HG02840 (cell line): ENCODE results near the gene ZFP36L1.

Source experiments
- ATAC-seq: cut with Tn5 transposase; IDR thresholded peaks from one replicate; pipeline ENCODE4 v1.9.1; 2021; ENCODE audit warnings: mild to moderate bottlenecking, moderate library complexity, moderate number of reproducible peaks; ENCODE audit not compliant: unreplicated experiment, low FRiP score

Gene ZFP36L1

DNA sequence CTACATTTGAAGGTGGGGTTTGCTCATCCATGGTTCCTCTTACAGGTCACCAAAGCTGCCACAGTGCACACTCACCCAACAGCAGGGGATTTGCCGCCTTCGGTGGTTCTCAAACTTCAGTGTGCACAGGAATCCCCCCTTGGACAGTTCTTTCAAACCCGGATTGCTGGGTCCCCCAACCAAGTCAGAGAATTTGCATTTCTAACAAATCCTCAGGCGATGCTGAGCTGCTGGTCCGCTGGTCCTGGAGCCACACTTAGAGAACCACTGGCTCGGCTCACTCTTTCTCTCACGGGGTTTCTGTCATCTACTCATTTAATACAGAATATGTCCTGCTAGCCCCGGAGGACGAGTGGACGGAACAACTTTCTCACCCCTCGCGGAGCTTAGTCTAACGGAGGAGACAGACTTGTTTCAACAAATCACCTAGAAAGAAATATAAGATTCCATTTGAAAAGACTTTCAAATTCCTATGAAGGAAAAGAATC lies 24.1 kb upstream of the ZFP36L1 start:
- no peak for ATAC-seq

DNA sequence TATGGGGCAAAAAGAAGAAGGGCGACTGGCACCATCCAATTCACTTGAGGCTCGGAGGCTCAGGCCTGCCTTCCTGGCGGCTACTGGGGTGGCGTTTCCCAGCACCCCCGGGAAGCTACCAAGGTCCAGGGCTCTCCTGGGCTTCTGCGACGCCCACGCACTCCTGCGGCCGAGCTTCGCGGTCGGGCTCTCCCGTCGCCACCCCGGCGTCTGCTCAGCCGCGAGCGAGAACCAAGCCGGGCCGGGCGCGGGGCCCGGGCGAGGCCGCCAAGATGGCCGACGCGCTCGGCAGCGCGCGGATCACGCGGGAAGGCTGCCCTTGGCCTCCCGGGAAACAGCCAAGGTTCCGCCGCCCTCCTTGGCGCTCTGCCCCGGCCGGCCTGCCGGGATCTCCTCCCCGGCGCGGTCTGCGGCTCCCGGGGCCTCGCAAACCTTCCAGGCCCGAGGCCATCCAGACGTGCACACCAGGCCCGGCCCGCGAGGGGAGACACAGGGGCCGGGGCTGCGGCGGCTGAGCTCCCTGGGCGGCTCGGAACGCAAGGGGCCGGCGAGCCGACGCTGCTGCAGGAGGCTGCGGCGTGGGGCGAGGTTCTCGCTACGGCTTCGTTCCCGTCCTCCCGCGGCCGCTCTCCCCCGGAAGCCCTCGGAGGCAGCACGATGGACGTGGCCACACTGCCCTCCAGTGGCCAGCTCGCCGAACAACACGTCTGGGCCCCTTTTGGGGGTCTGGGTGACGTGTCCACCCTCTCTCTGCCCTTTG lies 23.5 kb upstream of the ZFP36L1 start:
- ATAC-seq, result peak; percentile 40

DNA sequence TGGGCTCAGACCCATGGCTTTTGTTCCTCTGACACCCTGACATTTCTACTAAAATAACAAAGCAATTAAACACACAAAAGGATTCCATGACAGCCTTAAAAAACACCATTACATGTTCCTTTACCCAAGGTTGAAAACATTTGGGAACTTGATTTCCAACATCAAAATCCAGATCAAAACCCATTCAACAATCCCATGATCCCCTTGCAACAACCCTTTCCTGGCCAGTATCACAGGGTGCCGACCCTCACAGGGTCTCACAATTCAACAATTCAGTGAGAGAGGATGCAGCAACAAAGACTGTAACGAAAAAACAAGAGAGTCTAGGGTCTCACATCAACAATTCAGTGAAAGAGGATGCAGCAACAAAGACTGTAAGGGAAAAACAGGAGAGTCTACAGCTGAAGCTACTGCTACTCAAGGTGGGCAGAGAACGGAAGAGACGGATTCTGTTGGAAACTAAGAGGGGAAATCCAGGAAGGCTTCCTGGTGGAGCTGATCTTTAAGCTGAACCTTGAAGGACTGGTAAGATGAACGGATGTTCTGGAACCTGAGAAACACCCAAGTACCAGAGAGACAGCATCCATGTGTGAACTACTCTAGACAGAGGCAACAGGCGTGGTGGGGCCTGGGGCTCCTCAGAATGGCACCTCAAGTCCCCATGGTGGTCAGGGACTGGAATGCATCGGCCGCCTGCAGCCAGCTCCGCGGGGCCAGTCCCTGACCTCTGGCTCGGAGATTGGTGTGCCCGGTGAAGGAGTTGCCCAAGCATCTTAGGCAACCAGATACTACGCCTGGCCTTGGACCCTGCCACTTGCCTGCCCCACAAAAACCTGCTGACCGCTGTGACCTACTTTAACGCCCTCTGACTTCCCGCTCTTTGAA lies 22.7 kb upstream of the ZFP36L1 start:
- no peak for ATAC-seq

DNA sequence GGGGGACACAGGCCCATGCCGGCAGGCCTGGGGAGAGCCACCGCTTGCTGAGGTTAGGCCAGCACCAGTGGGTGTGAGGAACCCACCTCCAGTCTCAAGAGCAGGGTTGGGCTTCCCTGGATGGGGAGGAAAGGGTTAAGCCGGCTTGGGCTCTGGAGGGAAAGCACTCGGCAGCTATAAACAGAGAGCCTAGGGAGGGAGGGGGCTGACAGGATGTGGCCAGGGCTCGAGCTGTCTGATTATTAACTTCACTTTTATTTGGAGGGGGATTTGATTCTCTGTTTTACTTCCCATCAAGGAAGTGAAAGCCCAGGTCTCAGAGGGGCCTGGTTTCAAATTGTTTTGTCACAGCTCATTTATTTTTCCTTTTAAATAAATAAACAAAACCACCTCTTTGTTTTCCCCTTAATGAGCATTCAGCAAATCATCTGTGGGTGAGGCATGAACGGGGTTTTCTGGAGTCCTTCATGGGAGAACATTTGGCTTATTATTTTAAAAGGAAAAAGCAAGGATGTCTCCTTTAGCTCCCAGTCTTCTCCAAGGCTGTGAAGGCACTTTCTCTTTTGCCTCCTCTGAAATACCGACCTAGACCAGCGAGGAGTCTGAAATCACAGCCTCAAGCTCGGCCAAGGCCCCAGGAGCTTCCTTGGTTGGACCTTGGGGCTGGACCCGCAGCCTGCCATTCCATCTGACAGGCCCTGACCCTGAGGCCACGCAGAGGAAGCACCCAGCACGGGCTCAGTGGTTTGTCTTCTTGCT lies 21.9 kb upstream of the ZFP36L1 start:
- peak; percentile 43 for ATAC-seq

DNA sequence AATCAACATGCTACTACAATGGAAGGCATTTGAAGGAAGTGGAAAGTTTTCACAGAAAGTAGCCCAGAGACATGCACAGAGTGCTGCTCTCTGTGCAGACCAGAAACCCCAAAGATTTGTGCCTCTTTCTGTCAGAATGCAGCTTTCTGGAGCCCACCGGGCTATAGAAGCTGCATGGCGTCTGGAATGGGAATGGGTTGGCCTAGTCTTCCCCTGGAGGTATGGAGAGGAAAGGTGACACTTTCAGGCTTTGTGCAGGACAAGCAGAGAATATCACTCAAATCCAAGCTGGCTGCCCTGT lies 21.3 kb upstream of the ZFP36L1 start:
- ATAC-seq, result no peak

DNA sequence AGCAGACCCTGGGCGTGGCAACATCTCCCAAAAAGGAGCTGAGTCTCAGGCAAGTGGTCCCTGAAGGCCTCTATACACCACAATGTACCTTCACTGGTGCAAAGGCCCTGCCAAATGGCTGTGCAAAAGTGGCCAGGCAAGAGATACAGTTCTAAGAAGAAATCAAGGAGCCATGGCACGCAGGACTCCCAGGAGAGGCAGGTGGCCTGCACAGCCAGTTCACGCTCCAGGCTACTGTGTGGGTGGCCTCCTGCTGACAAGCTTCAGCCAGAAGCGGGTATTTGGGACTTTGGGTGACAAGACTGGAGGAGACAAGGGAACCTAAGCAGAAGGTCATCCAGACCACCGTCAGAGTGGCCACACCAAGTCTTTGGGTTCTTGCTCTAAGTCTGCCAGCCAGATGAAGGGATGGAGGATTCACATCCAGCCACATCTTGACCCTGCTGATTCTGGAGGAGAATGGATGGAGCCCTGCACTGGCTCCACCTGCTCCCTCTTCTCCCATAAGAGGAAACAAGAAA lies 20.5 kb upstream of the ZFP36L1 start:
- no peak for ATAC-seq

DNA sequence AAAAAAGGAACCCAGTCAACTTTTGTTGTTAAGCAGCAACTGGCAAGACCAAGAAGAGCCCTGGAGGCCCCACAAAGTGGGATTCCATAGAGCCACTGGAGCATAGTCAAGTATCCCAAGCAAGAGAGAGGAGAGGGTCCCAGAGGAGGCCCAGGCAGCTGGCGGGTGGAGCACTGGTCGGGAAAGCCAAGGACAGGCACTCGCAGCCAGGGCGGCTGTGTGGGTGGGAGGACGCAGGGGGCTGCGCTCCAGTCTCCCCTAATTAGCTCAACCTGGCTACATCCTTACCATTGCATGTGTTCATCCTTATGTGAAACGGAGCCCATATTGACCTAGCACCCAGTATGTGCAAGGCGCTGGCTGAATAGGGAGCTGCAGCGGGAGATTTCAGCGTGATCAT lies 18.3 kb upstream of the ZFP36L1 start:
- ATAC-seq, result no peak

DNA sequence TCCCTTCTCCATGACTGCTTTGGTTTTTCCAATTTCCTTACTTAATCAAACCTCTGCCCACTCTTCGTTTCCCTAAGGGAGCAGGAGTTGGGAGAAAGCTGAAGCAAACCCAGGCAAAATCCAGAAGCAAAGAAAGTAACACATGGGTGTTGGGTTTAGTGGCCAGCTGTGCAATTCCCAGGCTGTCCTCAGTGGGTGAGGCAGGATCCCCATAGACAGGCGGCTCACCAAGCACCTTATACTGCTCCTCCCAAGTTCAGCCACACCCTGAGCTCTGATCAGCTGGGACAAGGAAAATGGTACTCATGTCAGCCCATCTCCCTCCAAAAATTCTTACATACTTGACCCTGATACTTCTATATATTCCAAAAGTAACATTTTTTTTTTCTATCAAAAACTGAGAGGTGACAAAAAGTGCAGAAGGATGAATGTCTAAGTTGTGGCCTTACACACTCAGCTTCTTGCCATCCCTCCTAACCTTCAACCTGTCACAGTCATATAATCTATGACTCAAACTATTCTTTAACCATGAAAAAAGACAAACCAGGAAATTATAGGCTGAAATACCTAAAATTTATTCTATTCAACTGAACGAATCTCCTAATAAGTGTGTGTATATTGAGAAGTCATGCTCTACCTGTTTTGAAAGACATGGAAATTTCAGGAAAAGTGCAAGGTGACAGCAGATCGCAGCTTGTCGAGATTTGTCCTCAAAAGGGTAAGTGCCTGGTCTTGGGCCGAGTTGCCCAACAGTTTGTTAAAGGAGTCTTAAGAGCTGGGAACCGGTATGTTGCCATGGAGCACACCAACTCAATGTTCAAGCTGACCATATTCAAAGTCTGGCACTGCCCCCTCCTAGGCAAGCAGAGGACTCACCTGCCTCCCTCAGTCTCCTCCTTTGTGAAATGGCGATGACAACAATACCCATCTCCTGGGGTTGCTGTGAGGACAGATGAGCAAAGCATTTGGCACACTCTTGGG lies 17.6 kb upstream of the ZFP36L1 start:
- ATAC-seq, result no peak

DNA sequence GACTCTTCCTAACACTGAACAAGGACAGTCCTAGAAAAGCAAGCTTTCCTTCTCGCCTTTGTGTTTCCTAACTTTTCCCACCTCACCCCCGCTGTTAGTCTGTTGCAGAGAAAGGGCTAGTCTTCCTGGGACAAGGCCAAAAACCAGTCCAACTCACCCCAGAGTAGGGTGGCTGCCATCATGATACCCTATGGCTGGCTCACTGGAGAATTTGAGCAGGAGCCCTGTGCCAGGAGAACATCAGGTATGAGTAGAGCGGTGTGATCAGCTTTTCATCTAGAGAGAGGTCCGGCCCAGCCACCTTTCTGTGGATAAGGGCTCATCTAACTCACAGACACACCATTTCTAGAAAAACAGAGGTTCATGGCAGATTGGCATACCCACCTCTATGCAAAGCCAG lies 16.7 kb upstream of the ZFP36L1 start:
- no peak for ATAC-seq

DNA sequence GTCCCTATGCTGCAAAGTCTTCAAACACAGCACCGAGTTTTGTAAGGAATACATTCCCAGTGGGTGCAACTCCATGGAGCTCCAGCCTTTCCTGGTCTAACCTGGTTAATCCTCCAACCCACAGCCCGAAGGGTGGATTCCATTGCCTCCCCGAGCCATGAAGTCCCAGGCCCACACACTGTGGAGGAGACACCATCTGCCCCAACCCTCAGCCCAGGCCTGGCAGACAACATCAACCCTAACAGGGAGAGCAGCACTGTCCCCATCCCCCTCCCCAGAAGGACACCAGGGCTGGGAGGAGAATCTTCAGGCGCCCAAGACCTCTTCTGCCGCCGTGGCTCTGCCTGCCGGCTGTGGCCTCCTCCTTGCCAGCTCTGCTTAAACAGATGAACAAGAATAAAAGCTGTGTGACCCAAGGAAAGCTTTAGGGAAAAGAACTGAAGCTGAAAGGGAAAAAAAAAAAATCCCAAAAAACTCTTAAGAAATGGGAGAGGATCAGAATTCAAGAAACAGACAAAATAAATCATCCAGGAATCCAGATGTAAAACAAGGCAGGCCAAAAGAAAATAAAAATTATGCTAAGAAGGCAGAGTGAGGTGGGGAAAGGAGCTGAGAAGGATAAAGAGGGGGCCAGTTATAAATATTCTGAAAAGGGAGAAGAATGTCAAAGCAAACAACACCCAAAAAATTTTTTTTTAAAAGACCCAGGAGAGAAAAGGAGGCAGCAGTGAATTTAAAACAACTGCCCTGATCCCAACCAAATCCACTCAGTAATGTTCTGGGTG lies 16.0 kb upstream of the ZFP36L1 start:
- no peak for ATAC-seq

DNA sequence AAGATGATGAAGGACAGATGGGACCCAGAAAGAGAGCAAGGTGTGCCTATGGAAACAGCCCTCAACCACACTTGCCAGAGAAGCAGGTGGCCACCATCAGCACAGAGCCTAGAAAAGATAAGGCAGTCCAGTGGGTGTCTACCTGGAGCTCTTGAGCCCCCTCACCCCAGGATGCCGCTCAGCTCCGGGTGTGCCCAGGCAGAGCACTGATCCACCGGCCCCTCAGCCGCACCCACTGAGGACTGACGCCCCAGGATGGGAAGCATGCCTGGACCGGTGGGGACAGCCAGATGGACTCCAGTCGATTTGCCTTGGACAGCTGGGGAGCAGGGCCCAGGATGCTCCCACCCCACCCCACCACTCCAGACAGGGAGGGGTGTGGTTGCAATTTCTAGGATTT lies 15.1 kb upstream of the ZFP36L1 start:
- no peak for ATAC-seq

DNA sequence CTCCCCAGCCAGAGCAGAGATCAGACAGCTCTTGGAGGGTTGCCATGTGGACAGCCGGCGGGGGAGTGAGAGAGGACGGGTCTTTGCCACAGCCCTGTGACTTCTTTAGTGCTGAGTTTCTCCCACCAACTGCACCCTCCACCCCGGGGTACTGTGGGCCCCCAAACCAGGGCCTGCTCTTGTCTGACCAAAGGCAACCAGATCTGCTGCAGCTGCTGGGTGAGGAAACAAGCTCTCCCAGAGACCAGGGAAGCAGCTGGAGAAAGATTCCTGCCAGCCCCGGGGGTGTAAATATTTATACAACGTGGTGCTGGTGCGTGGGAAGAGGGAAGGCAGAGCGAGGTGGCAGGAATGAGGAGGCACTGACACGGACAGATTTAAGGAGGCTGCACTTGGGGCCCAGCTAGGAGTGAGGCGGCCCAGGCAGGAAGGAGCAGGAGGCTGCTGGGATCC lies 14.3 kb upstream of the ZFP36L1 start:
- ATAC-seq, result no peak

DNA sequence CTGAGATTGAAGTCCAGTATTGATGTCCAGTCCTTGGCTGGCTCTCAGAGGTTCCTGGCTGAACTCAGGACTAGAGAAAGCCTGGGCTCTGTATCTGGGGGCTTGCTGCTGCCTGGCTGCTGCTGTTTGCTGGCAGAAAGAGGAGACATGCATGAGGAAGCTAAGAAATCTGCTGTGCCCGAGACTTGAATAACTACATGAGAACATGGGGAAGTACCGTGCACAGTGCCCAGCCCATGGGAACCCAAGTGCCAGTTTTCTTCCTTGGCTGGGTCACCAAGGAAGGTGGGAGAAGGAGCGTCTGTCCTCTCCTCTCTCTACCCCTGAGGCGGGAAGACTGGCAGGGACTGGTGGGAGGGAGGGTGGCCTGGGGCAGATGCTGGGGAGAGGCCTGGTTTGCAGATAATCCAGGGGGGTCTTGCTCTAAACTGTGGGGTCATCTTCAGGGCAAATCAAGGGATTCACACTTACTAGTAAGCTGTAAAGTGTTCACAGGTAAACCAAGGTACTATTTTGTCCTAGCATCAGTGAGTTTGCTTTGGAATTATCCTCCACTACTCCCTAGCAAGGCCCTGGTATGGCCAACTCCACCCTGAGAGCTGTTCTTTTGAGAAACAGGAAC lies 13.8 kb upstream of the ZFP36L1 start:
- no peak for ATAC-seq

DNA sequence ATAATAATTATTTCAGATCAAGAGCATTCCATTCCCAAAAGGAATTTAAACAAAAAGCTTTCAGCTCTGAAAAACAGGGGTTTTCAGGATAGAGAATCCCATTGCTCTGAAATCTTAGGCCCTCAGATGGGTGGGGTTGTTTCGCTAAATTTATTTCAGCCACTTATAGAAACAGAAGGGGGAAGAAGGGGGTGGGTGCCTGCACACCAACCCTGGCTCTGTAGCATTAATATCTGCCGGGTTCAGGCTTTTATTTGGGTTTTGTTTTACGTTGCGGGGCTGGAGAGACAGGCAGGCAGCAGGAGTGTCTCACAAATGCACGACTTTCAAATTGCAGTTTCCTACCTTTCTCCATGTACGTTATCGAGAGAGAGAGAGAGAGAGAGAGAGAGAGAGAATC lies 12.5 kb upstream of the ZFP36L1 start:
- ATAC-seq, result no peak

DNA sequence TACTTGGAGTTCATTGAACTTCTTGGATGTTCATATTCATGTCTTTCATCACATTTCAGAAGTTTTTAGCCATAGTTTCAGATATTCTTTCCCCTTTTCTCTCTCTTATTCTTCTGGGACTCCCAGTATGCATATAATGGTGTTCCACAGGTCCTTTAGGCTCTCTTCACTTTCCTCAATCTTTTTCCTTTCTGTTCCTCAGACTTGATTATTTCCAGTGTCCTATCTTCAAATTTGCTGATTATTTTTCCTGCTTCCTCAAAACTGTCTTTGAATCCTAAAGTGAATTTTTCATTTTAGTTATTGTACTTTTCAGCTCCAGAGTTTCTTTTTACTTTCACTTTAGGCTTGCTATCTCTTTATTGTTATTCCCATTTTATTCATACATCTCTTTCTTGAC lies 8.8 kb upstream of the ZFP36L1 start:
- no peak for ATAC-seq

DNA sequence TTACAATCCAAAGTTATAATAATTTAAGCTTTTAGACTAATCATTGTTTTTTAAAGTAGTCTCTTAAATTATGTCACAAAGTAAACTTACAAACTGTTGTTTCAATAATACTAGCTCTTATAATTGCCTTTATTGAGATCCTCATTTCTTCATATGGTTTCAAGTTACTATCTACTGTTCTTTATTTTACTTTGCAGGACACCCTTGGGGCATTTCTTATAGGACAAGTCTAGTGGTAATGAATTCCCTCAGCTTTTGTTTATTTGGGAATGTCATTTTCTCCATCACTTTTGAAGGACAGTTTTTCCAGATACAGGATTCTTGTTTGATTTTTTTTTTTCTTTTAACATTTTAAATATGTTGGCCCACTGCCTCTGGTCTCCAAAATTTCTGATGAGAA lies 8.1 kb upstream of the ZFP36L1 start:
- ATAC-seq, result no peak

DNA sequence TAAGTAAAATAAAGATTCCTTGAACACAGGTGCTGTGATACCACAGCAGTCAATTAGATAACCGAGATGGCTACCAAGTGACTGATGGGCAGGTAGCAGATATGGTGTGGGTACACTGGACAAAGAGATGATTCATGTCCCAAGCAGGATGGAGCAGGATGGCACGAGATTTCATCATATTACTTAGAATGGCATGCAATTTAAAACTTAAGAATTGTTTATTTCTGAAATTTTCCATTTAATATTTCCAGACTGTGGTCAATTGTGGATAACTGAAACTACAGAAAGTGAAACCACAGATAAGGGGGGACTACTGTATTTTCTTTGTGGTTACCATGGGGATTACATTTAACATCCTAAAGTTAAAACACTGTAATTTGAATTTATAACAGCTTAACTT lies 7.5 kb upstream of the ZFP36L1 start:
- ATAC-seq, result no peak

DNA sequence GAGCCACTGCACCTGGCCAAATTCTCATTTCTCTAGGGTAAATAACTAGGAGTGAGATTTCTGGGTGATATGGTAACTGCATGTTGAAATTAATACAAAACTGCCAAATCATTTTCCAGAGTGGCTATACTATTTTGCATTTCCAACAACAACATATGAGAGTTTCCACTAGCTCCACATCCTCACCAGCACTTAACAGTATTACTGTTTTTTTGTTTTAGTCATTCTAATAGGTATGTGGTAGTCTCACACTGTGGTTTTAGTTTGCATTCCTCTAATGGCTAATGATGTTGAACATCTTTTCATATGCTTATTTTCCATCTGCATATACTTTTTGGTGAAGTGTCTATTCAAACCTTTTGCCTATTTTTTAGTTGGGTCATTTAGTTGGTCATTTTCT lies 5.8 kb upstream of the ZFP36L1 start:
- ATAC-seq, result no peak
